ENCODE results near the gene DOK1.

- TF ChIP-seq CTCF (IDR thresholded peaks at IDR 0.05 in 8 of 11, conservative IDR thresholded peaks at IDR 0.05 in 3 of 11) (peak in 2 of 11 experiments; percentile 12 to 29), POLR2AphosphoS5 (IDR thresholded peaks at IDR 0.05) (no peak), POLR2A (IDR thresholded peaks at IDR 0.05) (no peak)
These were observed 9.9 kb upstream of the DOK1 start for GRCh38 chr2:74544634-74545033.
